Middle frontal gyrus (tissue), 1 donor: ENCODE results near the gene FLT3LG.

Experiments used
- DNase-seq: peaks from one replicate; pipeline ENCODE4 v3.0.0-alpha.2; 2015; ENCODE audit warnings: low spot score; ENCODE audit errors: extremely low spot score

Gene FLT3LG, protein sequence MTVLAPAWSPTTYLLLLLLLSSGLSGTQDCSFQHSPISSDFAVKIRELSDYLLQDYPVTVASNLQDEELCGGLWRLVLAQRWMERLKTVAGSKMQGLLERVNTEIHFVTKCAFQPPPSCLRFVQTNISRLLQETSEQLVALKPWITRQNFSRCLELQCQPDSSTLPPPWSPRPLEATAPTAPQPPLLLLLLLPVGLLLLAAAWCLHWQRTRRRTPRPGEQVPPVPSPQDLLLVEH

DNA sequence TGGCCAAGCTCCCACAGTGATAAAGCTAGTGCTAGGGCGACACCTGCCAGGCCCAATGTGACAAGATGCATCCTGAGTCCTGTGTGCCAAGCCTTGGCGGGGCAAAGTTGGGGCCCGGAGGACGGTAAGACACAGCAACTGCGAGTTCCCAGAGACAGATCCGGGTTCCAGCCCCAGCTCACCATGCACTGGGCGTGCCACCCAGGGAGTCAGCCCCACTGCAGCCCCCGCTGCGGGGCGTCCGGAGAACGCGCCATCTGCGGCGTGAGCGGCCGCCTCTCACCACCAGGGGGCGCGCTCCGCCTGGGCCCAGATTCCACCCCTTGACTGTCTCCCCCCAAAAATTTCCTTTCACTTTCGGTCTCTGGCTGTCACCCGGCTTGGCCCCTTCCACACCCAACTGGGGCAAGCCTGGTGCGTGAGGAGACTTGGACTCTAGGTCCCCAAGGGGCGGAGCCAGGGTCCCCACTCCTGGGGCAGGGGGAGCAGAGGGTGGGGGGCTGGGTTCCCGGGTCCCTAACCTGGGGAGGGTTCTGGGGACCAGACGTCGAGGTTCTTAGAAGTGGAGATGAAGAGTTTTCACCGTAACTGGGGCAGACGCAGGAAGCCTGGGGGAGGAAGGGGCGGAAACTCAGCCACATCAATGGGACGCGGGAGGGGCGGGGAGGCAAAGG is at the start of gene FLT3LG:
Gene FLT3LG (plus strand): TSS at position 348 of the 674 bp plus-strand sequence. CDS start 425 bp downstream, outside the sequence.
- no peak for DNase-seq

DNA sequence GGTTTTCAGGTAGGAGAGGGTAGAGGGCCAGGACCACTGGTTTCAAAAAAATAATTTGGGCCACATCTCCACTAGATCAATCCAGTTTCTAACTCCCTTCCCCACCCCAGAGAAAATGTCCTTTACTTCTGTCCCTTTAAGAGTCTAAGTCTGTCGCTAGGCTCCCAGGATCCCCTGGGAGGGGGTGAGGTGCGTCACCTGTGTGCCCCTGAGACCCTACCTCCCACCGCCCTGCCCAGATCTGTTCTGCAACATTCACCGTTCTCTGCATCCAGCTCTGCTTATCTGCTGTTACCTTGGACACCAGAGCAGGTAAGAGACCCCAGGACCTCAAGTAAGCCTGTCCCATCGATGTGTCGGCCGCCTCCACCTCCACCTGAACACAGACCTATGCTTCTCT is 48.8 kb upstream of the FLT3LG start, which contains the start of gene GFY:
Gene GFY (plus strand): TSS at position 211 of the 400 bp plus-strand sequence. CDS start 1,043 bp downstream, outside the sequence.
- DNase-seq, result no peak

DNA sequence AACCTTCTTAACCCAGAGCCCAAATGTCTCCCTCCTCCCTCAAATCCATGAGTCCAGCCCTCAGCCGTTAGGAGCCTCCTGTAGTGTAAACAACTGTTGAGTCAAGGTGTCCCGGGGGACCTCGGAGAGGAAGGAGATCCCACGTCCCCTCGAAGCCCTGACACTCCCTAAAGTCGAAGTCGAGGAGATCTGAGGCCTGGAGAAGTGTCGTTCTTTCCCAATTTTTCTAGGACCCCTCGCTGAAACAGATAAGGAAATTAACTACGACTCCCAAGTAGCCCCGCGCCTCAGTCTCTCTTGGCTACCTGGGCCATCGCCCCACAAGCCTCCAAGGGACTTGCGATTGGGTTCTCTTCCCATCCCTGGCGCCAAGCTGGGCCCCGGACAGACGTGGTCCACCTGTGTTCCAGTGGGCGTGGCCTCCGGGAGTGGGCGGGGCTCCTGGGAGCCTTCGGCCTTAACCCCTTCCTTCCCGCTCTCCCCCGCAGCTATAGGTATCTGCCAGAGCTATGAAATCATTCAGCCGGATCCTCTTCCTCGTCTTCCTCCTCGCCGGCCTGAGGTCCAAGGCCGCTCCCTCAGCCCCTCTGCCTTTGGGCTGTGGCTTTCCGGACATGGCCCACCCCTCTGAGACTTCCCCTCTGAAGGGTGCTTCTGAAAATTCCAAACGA is 48.0 kb upstream of the FLT3LG start:
- no peak for DNase-seq

DNA sequence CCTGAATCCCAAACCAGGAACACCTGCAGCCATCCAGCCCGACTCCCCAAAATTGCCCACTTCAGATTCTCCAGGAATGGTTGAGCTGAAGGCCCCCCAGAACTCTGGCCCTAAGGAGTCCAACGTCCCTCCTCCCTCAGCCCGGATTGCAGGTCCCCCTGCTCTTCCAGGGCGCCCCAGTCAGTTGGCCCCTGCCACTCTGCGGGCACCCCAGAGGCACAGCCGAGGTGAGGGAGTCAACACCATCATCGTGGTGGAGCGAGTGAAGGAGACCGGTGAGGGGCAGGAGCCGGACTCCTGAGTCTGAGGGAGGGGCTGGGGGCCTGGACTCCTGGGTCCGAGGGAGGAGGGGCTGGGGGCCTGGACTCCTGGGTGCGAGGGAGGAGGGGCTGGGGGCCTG is 46.7 kb upstream of the FLT3LG start:
- DNase-seq, result no peak

- no peak for DNase-seq
Observed at GRCh38 chr19:49427855-49428546, 46.0 kb upstream of the FLT3LG start.

GRCh38 chr19:49428547-49429451 is 45.2 kb upstream of the FLT3LG start:
- no peak for DNase-seq

- DNase-seq, result no peak
Observed at GRCh38 chr19:49430172-49430677, 43.8 kb upstream of the FLT3LG start.

- DNase-seq, result no peak
Observed at GRCh38 chr19:49430678-49431329, 43.2 kb upstream of the FLT3LG start.

GRCh38 chr19:49431330-49431749 is 42.7 kb upstream of the FLT3LG start:
- no peak for DNase-seq

DNA sequence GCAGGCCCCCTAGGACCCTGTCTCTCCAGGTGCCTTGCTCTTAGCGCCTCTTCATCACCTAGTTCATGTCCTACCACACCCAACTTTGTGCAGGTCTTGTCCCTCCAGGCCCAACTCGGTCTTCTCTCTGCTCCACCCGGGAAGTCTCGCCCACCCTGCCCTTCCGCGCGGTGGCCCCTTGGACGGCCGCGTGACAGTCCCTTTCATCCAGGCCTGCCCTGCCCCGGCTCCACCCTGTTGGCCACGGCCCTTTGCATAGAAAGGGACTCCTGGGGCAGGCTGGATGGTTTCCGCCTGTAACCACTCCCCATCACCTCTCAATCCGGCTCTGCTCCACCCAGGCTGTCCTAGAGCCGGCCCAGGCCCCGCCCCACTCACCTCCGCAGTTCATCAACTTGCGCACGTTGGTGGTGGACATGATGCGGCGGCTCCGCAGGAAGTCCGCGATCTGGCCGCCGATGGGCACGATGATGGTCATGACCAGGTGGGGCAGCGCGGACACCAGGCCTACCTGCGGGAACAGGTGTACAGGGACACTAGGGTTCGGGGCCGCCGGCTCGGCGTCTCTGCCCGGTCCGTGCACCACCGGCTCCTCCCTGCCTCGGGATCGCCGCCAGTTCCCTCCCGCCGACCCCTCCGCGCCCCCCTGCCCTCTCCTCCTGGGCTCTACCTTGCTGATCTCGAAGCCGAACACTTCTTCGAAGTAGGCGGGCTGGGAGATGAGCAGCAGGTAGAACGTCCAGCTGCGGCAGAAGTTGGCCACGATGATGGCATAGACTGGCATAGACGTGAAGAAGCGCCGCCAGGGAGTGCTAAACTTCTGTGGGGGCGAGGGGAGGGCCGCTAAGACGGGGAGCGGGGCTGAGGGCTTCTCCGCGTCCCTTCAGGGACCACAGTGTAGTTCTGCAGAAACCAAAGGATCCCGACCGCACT is 41.6 kb upstream of the FLT3LG start:
- DNase-seq, result no peak

- DNase-seq, result no peak
Observed at GRCh38 chr19:49433240-49433901, 40.6 kb upstream of the FLT3LG start.

GRCh38 chr19:49434907-49435583 is 39.0 kb upstream of the FLT3LG start:
- no peak for DNase-seq

DNA sequence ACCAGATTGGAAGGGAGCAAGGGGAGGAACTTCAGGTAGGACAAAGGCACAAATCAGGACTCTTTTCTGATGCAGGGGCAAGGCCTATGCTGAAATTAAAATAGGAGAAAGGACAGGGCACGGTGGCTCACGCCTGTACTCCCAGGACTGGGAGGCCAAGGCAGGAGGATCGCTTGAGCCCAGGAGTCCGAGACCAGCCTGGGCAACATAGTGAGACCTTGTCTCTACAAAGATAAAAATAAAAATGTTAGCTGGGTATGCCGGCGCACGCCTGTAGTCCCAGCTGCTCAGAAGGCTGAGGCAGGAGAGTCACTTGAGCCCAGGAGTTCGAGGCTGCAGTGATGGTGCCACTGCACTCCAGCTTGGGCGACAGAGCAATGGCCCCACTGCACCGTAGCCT is 38.3 kb upstream of the FLT3LG start:
- no peak for DNase-seq

- DNase-seq, result no peak
Observed at GRCh38 chr19:49436381-49437017, 37.5 kb upstream of the FLT3LG start.

DNA sequence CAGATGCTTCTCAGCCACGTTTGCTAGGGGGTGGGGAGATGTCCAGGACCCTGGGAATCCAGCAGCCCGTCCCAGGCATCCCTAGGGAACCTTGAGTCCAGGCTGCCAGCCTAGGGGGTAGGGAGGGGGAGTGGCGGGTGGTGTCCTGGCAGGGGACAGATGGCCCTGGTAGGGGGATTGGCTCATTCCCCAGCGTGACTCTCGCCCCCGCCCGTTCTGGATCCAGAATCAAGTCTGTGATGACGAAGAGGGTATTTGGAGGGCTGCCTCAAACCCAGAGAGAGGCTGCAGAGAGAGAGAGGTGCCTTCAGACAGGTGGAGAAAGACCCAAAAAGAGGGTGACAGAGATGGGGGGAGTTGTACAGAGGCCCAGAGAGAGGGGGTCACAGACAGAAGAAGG is 36.8 kb upstream of the FLT3LG start:
- no peak for DNase-seq

DNA sequence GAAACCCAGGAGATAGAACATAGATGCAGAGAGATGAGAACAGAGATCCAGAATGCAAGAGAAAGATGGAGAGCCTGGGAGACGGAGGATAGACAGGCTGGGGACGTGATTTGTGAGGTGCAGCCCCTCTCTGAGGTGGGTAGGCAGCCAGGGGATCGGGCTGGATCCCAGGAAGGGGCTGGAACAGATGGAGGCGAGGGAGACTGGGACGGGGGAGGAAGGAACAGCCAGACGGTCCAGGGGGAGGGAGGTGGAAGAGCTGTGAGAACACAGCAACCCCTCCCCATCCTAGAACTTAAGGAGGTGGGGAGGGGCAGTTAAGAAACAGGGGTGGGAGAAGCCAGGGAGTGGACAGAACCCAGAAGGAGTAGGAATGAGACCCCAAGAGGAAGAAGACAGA is 35.8 kb upstream of the FLT3LG start:
- no peak for DNase-seq

DNA sequence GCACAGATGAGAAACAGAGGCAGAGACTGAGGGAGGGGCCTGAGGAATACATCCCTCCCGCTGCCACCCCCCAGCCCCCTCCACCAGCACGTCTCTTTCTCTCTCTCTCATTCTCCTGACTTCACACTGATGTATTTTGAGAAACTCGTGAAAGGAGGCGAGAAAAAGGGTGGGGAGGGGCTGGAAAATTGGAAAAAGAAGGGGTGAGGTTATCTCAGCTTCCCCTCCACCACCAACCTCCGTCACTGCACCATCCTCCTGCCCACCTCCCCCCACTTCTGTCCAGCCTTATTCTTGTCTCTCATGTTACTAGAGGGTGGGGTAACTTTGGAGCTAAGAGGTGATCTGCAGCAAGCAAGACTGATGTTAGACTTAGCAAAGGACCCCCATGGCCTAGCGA is 34.2 kb upstream of the FLT3LG start:
- DNase-seq, result no peak
